ENCODE data around the gene VASH1.

GRCh38 chr14:76719666-76720065 lies 41.6 kb upstream of the VASH1 start:
- no peak for TF ChIP-seq CTCF (IDR thresholded peaks at IDR 0.05)
- TF ChIP-seq POLR2AphosphoS5 (IDR thresholded peaks at IDR 0.05), result no peak
- no peak for TF ChIP-seq POLR2A (IDR thresholded peaks at IDR 0.05)

Measured in breast epithelium (tissue), 3 donors.